ENCODE data around the gene HSPG2.

DNA sequence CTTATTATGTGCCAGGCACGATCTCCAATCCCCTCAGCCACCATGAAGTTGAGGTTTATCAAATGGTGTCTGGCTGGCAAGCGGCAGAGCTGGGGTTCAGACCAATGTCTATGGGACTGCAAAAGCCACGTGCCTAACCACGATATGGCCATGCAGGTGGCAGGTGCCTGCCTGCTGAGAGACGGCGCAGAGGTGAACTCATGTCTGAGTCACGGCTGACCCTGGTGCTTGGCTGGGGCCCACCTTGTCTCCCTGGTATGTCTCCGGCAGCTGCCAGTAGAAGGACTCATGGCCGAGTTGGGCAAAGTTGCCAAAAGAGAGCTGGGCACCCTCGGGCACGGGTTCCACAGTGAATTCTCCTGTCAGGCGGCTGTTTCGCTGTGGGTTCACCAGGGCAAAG, 65.2 kb downstream of the HSPG2 start:
- TF ChIP-seq REST (IDR thresholded peaks at IDR 0.05; ENCODE audit: low read depth) (no peak), EP300 (IDR thresholded peaks at IDR 0.05; ENCODE audit: borderline replicate concordance) (no peak), CREB1 (IDR thresholded peaks at IDR 0.05; ENCODE audit: low read depth) (no peak), TCF12 (IDR thresholded peaks at IDR 0.05; ENCODE audit: low read depth) (no peak), TAF1 (IDR thresholded peaks at IDR 0.05; ENCODE audit: low read depth) (no peak), RAD21 (IDR thresholded peaks at IDR 0.05; ENCODE audit: low read depth) (no peak), USF1 (IDR thresholded peaks at IDR 0.05) (no peak), FOXM1 (IDR thresholded peaks at IDR 0.05; ENCODE audit: borderline replicate concordance, low read depth) (no peak)
- TF ChIP-seq, protein P1, sequence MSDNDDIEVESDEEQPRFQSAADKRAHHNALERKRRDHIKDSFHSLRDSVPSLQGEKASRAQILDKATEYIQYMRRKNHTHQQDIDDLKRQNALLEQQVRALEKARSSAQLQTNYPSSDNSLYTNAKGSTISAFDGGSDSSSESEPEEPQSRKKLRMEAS (IDR thresholded peaks at IDR 0.05): no peak
